ENCODE data around the gene LBR.

The LBR gene

GRCh38 chr1:225361176-225361575 lies 66.7 kb downstream of the LBR start:
- H3K4me1 ChIP-seq, result peaks cover 7% of the 10 kb centered on the region; the same call in 1 of the 2 replicates
- no peaks in the 10 kb centered on the region for H3K36me3 ChIP-seq
- no peak overlapping the region for H3K9ac ChIP-seq
- H3K9me3 ChIP-seq, result no peaks in the 10 kb centered on the region
- H4K20me1 ChIP-seq, result no peaks in the 10 kb centered on the region
- no peak overlapping the region for H3K4me3 ChIP-seq
- H3K27ac ChIP-seq, result no peak overlapping the region
- TF ChIP-seq Cebpa-rat (IDR thresholded peaks at IDR 0.05), result no peak
- no peaks in the 10 kb centered on the region for H3K27me3 ChIP-seq
- no peak overlapping the region for H3K4me2 ChIP-seq

DNA sequence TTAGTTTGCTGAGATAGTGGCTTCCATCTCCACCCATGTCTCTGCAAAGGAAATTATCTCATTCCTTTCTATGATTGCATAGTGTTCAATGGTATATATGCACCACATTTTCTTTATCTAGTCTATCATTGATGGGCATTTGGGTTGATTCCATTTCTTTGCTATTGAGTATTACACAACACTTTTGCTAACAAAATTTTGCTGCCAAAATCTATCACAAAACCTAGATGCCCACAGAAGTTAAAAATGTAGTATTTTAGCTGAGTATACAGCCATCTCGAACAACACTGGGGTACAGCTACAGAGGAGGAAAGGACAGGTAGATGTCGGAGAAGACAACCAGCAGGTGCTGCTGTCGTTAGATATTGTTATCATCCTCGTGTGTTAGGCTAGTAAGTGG lies 67.7 kb downstream of the LBR start:
- no peaks in the 10 kb centered on the region for H3K9me3 ChIP-seq
- no peaks in the 10 kb centered on the region for H3K36me3 ChIP-seq
- H3K9ac ChIP-seq, result no peak overlapping the region
- H4K20me1 ChIP-seq, result no peaks in the 10 kb centered on the region
- TF ChIP-seq Cebpa-rat (IDR thresholded peaks at IDR 0.05), result no peak
- no peaks in the 10 kb centered on the region for H3K27me3 ChIP-seq
- peaks cover 7% of the 10 kb centered on the region; the same call in 1 of the 2 replicates for H3K4me1 ChIP-seq
- H3K4me2 ChIP-seq, result no peak overlapping the region
- H3K27ac ChIP-seq, result no peak overlapping the region
- no peak overlapping the region for H3K4me3 ChIP-seq

DNA sequence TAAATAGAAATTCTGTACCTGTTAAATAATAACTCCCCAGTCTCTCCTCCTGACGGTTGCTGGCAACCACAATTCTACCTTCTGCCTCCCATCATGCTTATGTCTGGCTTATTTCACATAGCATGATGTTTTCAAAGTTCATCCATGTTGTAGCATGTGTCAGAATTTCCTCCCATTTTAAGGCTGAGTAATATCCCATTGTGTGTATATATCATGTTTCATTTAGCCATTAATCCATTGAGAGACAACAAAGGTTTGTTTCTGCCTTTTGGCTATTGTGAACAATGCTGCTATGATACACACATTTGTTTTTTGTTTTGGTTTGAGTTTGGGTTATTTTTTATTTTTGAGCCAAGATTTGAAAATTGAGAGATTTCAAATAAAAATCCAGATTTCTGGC lies 72.0 kb downstream of the LBR start:
- H3K9me3 ChIP-seq, result no peaks in the 10 kb centered on the region
- peaks cover 6% of the 10 kb centered on the region; the same call in 1 of the 2 replicates for H3K4me1 ChIP-seq
- TF ChIP-seq Cebpa-rat (IDR thresholded peaks at IDR 0.05), result no peak
- H3K9ac ChIP-seq, result no peak overlapping the region
- no peak overlapping the region for H3K4me3 ChIP-seq
- H3K36me3 ChIP-seq, result no peaks in the 10 kb centered on the region
- no peak overlapping the region for H3K4me2 ChIP-seq
- no peaks in the 10 kb centered on the region for H4K20me1 ChIP-seq
- H3K27me3 ChIP-seq, result no peaks in the 10 kb centered on the region
- no peak overlapping the region for H3K27ac ChIP-seq

- Histone ChIP-seq H3K36me3 (no peaks in the 10 kb centered on the region), H3K27ac (no peak overlapping the region), H3K4me2 (no peak overlapping the region), H3K27me3 (no peaks in the 10 kb centered on the region), H3K9me3 (no peaks in the 10 kb centered on the region), H3K4me3 (no peak overlapping the region), H3K4me1 (no peaks in the 10 kb centered on the region), H4K20me1 (no peaks in the 10 kb centered on the region), H3K9ac (no peak overlapping the region)
- no peak for TF ChIP-seq Cebpa-rat (IDR thresholded peaks at IDR 0.05)
These were observed 72.9 kb downstream of the LBR start for GRCh38 chr1:225354906-225355305.
